Endometrial microvascular endothelial cells (primary cell): ENCODE measurements around the gene NEU1. TPM values are rescaled to one million over a fixed set of nuclear protein-coding genes. Genes with fewer than 3 reads are reported as not detected.
"Not testable (repeated sequence)": the region's sequence is repeated elsewhere in the genome, so short reads cannot be mapped to it uniquely, and the experiment has no call there.

Experiments
- in situ Hi-C: cut with HindIII; loops from 2 replicates; pipeline ENCODE4 v1.10.0; 2017; ENCODE audit warnings: low sequenced_read_pairs, low pct_unique_long_range_greater_than_20kb; ENCODE audit errors: inconsistent ontology term
- total RNA-seq: library from RNA; depleted of rRNA; stranded (reverse); fragments of >200 nt; gene quantifications from one replicate; pipeline ENCODE4 v1.2.3, GENCODE V29; 2015; ENCODE audit errors: inconsistent ontology term

Gene NEU1
- total RNA-seq, 1 donor from 2014 or later: 94.3 TPM

DNA sequence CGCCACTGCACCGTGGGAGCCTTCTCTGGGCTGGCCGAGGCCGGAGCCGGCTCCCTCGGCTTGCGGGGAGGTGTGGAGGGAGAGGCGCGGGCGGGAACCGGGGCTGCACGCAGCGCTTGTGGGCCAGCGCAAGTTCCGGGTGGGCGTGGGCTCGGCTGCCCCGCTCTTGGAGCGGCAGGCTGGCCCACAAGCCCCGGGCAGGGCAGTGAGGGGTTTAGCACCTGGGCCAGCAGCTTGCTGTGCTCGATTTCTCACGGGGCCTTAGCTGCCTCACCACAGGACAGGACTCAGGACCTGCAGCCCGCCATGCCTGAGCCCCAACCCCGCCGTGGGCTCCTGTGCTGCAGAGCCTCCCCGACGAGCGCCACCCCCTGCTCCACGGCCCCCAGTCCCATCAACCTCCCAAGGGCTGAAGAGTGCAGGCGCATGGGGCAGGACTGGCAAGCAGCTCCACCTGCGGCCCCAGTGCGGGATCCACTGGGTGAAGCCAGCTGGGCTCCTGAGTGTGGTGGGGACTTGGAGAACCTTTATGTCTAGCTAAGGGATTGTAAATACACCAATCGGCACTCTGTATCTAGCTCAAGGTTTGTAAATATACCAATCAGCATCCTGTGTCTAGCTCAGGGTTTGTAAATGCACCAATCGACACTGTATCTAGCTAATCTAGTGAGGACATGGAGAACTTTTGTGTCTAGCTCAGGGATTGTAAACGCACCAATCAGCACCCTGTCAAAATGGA, 10.5 kb downstream of the NEU1 start:
- in situ Hi-C loops: not testable (repeated sequence)

DNA sequence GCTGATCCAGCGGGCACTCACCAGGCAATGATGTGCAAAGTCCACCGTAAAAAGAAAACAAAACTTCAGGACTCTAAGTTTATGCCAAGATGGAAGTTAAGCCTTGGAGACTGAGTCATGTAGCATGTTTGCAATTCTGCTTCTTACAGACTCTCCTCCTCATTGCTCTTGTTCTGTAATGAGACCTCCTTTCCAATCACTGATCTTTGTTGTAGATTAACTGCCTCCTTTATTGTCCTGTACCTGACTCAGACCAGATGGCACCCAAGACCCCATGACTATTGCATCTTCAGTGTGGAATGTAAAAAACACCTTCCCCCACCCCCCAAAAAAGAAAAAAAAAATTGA, 11.2 kb downstream of the NEU1 start:
- in situ Hi-C loops: no loop called here

DNA sequence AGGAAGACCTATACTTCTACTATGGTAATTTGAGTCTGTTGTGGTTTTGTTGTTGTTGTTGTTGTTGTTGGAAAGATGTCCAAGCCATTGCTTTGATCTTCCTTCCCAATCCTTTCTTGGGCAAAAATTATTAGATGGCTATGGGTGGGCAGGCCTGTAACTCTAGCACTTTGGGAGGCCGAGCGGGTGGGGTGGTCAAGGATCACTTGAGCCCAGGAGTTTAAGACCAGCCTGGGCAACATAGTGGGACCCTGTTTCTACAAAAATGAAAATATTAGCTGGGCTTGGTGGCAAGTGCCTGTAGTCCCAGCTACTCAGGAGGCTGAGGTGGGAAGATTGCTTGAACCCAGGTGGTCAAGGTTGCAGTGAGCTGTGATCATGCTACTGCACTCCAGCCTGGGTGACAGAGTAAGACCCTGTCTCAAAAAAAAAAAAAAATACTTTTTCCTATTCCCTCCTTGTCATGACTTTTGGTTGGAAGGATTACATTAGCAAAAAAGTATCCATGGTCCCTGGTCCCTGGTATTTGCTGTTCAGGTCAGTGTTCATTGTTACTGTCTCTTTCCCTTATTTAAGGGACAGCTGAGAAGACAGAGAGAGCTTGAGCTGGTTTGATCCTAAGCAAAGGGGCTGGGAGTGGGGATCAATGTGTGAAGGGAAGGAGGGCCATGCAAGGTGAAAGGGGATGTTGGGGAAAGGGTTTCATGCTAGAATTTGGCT, 11.7 kb downstream of the NEU1 start:
- in situ Hi-C loops: no loop called here

DNA sequence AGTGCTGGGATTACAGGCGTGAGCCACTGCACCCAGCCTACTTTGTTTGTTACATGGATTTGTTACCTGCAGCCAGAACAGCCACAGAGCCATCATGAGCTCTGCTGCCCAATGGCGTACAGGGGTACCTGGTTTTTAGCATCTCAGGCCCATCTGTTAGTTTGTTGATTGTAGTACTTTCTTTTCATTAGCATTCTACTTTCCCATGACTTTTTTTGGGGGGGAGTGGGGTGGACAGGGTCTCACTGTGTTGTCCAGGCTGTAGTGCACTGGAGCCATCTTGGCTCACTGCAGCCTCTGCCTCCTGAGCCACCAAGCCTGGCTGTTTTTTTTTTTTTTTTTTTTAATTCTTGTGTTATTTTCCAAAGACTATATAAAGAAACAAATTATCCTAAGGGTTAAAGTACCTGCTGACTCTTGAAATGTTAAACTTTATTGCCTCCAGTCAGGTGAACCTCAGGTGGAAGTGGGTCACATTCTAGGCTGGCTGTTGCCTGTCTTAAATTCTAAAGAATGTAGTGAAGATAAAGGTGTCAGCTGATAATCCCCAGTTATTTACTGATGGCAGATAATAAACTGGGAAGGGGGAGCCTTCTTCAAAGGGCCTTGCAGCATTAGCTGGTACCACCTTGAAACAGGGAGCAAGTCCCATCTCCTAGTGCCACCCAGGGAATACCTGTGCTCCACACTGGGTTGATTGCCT, 15.2 kb downstream of the NEU1 start:
- in situ Hi-C loops: no loop called here

DNA sequence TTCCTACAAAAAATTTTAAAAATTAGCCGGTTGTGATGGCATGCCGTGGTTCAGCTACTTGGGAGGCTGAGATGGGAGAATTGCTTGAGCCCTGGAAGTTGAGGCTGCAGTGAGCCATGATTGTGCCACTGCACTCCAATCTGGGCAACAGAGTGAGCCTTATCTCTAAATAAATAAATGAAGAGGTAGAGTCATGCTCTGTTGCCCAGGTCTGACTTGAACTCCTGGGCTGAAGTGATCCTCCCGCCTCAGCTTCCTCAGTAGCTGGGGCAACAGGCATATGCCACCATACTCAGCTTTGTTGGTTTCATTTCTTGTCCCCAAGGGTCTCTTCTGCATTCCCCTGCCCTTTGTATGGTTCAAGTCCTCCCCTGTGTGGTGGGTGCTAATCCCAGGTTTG, 18.1 kb downstream of the NEU1 start:
- in situ Hi-C loops: no loop called here

DNA sequence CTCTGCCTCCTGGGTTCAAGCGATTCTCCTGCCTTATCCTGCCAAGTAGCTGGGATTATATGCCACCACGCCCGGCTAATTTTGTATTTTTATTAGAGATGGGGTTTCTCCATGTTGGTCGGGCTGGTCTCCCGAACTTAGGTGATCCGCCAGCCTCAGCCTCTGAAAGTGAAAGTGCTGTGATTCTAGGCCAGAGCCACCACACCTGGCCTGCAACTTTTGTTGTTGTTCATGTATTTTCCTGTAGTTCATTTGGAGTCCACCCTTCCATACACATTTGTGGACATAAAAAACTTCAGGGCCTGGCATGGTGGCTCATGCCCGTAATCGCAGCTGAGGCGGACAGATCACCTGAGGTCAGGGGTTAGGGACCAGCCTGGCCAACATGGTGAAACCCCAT, 20.6 kb downstream of the NEU1 start:
- in situ Hi-C loops: no loop called here

DNA sequence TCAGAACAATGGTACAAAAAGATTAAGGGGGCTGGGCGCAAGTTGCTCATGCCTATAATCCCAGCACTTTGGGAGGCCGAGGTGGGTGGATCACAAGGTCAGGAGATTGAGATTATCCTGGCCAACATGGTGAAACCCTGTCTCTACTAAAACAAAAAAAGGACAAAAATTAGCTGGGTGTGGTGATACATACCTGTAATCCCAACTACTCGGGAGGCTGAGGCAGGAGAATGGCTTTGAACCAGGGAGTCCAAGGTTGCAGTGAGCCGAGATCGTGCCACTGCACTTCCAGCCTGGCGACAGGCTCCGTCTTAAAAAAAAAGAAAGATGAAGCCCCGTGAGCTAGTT, 22.9 kb downstream of the NEU1 start:
- in situ Hi-C loops: not testable (repeated sequence)

DNA sequence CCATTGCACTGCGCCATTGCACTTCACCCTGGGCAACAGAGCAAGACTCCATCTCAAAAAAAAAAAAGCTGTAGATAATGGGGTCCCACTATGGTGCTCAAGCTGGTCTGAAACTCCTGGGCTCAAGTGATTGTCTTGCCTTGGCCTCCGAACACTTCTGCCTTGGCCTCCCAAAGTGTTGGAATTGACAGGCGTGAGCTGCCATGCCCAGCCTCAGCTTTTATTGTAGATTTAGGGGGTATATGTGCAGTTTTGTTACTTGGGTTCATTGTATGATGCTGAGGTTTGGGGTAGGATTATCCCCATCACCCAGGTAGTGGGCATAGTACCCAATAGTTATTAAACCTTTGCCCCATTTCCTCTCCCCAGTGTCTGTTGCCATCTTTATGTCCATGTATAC, 23.7 kb downstream of the NEU1 start:
- in situ Hi-C loops: no loop called here

DNA sequence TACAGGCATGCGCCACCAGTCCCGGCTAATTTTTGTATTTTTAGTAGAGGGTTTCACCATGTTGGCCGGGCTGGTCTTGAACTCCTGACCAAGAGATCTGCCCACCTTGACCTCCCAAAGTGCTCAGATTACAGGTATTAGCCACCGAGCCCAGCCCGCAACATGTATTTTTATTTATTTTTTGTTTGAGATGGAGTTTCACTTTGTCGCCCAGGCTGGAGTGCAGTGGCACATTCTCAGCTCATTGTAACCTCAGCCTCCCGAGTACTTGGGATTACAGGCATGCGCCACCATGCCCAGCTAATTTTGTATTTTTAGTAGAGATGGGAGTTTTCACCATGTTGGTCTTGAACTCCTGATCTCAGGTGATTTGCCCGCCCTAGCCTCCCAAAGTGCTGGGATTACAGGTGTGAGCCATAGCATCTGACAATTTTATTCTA, 24.5 kb downstream of the NEU1 start:
- in situ Hi-C loops: not testable (repeated sequence)

DNA sequence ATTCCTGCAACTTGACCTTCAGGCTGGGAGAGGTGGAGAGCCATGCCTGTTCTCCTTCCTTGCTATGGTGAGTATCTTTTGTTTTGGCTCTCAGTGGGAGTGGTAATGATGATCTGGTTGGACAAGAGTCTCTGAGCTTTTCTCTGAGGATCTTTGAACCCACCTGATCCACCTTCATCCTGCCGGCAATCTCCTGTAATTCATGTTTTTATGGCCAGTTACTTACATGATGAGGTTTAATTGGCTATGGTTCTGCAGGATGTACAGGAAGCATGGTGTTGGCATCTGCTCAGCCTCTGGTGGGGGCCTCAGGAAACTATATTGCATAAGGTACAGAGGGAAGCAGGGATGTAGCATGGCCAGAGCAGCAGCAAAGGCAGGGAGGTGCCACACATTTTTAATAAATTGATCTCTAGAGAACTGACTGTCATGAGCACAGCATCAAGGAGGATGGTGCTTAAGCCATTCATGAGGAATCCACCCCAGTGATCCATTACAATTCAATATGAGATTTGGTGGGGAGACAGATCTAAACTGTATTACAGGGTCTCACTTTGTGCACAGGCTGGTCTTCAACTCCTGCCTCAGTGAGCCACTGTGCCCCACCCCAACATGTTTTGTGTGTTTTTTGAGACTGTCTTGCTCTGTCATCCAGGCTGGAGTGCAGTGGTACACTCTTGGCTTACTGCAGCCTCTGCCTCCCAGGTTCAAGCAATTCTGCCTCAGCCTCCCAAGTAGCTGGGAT, 25.1 kb downstream of the NEU1 start:
- in situ Hi-C loops: no loop called here

DNA sequence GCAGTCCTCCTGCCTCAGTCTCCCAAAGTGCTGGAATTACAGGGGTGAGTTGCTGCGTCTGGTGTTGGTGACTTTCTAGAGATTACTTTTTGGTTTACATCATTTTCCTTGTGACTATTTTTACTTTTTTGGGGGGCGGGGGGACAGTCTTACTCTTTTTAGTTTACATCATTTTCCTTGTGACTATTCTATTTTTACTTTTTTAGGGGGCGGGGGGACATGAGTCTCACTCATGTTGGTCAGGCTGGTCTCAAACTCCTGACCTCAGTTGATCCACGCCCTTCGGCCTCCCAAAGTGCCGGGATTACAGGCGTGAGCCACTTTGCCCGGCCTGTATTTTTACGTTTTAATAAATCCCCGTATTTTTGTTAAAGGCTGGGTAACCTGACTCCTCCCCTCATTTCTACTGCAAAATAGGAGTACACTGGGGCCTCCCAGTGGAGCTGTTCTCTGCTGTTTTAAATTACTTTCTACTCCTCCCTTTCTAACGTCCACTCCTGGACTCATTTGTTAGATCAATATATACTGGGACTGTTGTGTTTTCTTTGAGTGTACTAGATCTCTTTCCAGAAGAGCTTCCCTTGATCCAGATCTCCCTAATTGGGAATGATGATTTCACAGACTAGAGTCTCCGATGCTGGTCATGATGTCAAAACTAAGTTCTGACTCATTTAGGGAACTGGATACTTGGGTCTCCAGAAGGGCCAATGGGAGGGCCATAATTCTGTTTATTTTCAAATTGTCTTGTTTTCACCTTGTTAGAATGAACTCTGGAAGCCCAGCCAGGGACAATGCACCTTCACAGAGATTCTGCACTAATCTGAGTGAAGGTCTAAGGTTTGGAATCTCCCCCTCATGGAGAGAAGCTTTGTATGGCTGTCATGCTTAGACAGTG, 25.9 kb downstream of the NEU1 start:
- in situ Hi-C loops: no loop called here

DNA sequence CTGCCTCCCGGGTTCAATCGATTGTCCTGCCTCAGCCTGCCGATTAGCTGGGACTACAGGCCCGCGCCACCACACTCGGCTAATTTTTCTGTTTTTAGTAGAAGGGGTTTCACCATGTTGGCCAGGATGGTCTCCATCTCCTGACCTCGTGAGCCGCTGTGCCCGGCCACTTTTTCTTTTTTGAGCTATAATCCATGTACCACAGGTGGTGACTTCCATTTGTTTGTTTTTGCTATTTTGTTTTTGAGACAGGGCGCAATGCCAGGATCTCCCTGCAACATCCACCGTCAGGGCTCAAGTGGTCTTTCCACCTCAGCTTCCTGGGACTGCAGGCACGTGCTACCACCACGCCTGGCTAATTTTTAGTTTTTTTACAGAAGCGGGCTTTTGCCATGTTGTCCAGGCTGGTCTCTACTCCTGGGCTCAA, 26.6 kb downstream of the NEU1 start:
- in situ Hi-C loops: no loop called here

DNA sequence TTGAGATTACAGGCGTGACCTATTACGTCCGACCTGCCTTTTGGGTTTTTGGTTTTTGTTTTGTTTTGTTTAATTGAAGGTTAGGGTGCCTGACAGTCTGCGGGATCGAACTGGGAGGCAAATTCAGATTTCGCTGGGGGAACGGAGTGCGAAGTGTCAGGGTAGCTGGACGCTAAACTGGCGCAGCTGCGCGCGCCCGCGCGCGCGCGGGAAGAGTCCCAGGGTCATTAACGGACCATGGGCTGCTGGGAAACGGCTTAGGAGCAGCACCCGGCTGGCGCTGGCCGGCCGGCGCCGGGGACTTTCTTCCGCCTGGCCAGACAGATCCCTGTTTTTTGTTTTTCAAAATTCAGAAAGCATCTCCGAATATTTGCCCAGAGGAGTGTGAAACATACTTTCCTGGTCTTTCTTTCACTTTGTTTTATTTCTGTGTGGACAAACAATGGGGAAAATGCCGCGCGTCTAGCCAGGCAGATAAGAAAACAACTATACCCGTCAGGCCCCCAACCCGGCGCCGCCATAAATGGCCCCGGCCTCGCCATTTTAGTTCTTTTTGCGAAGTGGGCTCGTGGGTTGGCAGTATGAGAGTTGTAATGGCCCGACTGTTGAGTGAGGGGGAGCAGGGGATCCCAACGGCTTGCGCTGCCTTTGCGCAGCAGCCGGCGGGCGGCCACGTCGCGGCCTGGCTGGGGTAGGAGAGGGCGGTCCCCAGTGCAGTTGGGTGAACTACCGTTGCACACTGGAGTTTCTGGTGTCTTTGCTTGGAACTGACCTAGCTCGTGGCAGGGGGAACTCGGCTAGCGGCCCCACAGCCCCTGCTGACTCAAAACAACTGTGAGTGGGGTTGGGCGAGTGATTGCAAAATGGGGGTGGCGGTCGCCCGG, 28.0 kb downstream of the NEU1 start:
- in situ Hi-C loops: no loop called here

DNA sequence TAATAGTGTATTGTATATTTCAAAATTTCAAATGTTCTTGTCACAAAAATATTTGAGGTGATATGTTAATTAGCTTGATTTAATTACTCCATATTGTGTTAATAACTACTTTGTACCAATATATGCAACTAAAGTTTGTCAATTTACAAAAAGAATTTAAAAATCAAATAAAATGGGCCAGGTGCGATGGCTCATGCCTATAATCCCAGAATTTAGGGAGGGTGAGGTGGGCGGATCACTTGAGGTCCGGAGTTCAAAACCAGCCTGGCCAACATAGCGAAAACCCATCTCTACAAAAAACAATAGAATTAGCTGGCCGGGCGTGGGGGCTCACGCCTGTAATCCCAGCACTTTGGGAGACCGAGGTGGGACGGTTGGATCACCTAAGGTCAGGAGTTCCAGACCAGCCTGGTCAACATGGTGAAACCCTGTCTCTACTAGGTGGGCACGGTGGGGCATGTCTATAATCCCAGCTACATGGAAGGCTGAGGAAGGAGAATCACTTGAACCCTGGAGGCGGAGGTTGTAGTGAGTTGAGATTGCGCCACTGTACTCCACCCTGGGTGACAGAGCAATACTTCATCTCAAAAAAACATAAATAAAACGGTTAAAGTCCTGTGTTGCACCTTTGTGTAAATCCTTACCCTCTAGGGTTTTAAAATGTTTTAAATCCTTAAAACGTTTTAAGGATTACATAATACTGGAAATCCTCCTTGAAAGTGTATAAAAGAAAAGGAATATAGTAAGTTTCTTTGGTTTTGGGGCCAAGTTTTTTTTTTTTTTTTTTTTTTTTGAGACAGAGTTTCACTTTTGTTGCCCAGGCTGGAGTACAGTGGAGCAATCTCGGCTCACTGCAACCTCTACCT, 31.0 kb downstream of the NEU1 start:
- in situ Hi-C loops: no loop called here

DNA sequence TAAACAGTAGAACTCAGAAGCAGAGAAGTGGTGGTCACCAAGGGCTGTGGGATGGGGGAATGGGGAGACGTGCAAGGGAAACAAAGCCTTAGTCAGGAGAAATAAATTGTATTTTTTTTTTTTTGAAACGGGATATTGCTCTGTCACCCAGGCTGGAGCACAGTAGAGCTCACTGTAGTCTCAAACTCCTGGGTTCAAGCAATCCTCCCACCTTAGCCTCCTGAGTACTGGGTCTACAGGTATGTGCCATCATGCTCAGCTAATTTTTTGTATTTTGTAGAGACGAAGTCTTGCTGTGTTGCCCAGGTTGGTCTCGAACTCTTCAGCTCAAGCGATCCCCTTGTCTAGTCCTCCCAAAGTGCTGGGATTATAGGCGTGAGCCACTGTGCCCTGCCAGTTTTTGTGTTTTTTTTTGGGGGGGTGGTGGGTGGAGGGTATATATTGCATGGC, 31.7 kb downstream of the NEU1 start:
- in situ Hi-C loops: no loop called here

DNA sequence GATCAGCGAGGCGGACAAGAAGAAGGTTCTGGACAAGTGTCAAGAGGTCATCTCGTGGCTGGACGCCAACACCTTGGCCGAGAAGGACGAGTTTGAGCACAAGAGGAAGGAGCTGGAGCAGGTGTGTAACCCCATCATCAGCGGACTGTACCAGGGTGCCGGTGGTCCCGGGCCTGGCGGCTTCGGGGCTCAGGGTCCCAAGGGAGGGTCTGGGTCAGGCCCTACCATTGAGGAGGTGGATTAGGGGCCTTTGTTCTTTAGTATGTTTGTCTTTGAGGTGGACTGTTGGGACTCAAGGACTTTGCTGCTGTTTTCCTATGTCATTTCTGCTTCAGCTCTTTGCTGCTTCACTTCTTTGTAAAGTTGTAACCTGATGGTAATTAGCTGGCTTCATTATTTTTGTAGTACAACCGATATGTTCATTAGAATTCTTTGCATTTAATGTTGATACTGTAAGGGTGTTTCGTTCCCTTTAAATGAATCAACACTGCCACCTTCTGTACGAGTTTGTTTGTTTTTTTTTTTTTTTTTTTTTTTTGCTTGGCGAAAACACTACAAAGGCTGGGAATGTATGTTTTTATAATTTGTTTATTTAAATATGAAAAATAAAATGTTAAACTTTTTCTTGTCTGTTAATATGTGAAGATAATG, 32.9 kb downstream of the NEU1 start:
- in situ Hi-C loops: no loop called here
